Measurements from ENCODE around the gene BGN.

The BGN gene

GRCh38 chrX:153523269-153523668 is 28.5 kb downstream of the BGN start:
- in situ Hi-C loops (cut with HindIII; ENCODE audit: low sequenced_read_pairs), result no loop called here

- in situ Hi-C loops (cut with HindIII; ENCODE audit: low sequenced_read_pairs), result no loop called here
These were observed 29.5 kb downstream of the BGN start for GRCh38 chrX:153524234-153524633.

GRCh38 chrX:153525451-153525850 is 30.7 kb downstream of the BGN start:
- in situ Hi-C loops (cut with HindIII; ENCODE audit: low sequenced_read_pairs), result no loop called here

- in situ Hi-C loops (cut with HindIII; ENCODE audit: low sequenced_read_pairs), result no loop called here
These were observed 31.3 kb downstream of the BGN start for GRCh38 chrX:153526042-153526441.

- in situ Hi-C loops (cut with HindIII; ENCODE audit: low sequenced_read_pairs), result no loop called here
These were observed 32.0 kb downstream of the BGN start for GRCh38 chrX:153526801-153527200.

GRCh38 chrX:153527208-153527607 is 32.4 kb downstream of the BGN start:
- in situ Hi-C loops (cut with HindIII; ENCODE audit: low sequenced_read_pairs), result no loop called here

GRCh38 chrX:153530411-153531129 is 35.8 kb downstream of the BGN start:
- in situ Hi-C loops (cut with HindIII; ENCODE audit: low sequenced_read_pairs), result no loop called here

GRCh38 chrX:153533091-153533490 is 38.3 kb downstream of the BGN start:
- in situ Hi-C loops (cut with HindIII; ENCODE audit: low sequenced_read_pairs), result no loop called here

DNA sequence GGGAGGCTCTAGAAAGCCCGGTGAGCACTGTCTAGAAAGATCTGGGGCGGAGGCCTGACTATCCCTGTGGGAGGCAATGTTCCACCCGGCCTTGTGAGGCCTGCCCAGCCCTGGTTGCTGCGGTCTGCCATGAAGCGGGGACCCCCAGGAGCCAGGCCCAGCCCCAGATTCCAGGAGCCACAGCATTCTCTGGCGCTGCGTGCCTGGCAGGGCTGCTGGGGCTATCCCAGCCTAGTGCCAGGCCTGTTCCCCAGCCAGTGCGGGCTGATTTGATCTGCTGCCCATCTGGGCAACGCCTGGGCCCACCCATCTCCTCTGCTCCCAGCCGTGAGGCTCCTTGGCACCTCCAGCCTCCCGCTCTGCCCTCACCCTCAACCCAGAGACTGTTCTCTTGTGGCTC is 42.3 kb downstream of the BGN start:
- in situ Hi-C loops (cut with HindIII; ENCODE audit: low sequenced_read_pairs), result loop anchor here (5.0 kb wide), 1 partner anchor 60 kb away; no protein-coding TSS in a partner anchor

DNA sequence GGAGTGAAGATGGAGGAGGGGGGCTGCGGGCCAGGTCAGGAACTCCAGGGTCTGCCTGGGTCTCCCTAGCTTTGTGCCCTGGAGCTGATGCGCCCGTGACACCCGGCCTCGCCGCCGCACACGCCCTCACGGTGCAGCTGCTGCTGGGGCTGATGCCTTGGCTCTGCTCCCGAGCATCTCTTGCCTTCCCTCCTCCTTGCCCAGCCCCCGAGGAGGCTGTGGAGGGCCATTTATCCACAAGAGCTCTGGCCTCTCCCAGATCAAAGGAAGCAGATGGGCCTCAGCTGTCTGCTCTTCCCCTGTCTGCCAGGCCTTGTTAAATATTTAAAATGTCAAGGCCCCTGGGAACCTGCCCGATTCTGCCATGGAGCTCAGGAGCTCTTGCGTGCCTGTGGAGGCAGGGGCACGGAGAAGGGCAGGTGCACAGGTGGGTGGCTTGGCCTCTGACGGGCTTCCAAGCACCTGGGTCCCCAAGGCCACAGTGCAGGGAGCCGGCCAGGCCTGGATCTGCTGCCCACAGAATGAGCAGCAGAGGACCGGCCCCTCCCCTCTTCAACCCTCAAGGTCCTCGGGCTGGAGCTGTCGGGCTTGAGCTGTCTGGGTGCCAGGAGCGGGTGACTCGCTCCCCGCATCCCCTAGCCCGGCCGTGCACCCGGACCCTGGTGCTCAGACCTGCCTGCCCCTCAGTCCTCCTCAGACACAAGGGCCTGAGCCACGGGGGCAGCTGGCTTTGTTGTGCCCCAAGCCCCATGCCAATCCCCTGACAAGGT is 42.9 kb downstream of the BGN start:
- in situ Hi-C loops (cut with HindIII; ENCODE audit: low sequenced_read_pairs), result loop anchor here (5.0 kb wide), 1 partner anchor 60 kb away; no protein-coding TSS in a partner anchor

DNA sequence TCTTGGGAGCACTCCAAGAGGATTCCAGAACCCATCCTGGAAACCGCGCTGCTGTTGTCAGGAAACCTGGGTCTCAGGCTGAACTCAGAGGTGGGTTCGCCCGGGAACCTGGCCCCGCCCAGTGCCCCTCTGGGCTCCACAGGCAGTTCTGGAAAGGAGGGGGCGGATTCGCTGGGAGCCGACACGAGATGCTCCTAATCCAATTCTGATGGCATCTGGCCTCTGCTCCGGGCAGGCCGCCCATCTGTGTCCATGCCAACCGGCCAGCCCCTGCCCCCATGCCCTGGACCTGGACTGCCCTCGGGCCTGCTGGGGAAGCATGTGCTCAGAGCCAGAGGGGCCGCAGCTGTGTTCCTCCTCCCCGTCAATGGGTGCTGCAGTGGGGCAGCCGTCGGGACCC is 43.6 kb downstream of the BGN start:
- in situ Hi-C loops (cut with HindIII; ENCODE audit: low sequenced_read_pairs), result loop anchor here (5.0 kb wide), 1 partner anchor 61 kb away; no protein-coding TSS in a partner anchor

DNA sequence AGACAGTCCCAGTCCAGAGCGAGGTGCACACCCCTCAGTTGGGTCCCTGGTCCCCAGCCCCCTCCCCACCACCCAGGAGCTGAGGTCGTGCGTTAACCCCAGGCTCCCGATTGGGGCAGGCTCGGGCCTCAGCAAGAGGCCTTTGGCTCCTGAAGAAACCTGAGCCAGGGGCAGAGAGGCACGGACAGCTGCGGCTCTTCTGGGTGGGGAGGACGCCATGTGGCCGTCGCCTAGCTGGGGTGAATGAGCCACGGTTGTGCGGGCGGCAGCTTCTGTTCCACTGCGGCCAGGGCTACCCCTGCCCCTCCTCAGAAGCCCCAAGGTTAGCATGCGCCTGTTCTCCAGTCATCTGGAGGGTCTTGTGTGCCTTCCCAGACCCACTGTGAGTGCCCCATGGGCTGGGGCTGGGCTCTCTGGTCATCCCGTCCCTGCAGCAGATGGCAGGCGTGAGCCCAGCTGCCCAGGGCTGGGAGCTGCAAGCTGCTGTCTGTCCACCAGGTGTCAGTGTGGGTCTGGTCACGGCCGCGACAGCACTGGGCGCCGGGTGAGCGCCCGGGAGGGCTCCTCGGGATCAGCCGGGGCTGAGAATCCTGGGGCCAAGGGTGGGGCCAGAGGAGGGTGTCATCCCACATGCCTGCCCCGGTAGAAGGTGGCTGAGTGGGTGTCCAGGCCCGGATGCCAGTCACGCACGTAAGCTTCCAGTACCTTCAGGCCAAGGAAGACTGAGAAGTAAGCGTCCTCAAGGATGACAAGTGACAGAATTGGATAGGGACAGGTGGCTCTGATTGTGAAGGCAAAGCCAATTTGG is 44.6 kb downstream of the BGN start:
- in situ Hi-C loops (cut with HindIII; ENCODE audit: low sequenced_read_pairs), result loop anchor here (5.0 kb wide), 1 partner anchor 62 kb away; no protein-coding TSS in a partner anchor

DNA sequence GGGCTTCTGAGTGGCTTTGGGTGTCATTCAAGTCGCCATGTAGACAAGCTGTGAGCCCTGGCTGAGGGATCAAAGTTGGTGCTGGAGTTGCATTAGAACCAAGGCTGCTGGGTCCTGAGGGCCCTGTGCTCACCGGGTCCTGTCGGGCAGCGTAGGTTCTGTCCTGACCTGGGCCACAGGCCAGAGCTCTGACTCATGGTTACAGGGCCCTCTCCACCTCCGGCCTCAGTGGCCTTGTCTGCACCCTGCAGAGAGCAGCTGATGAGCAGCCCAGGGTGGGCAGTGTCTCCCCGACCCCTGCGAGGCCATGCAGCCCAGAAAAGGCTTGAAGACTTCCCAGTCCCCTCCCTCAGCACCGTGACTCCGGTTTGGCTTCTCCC is 45.2 kb downstream of the BGN start:
- in situ Hi-C loops (cut with HindIII; ENCODE audit: low sequenced_read_pairs), result loop anchor here (5.0 kb wide), 1 partner anchor 63 kb away; no protein-coding TSS in a partner anchor

GRCh38 chrX:153544727-153545126 is 49.9 kb downstream of the BGN start:
- in situ Hi-C loops (cut with HindIII; ENCODE audit: low sequenced_read_pairs), result loop anchor here (5.0 kb wide), 1 partner anchor 38 kb away; no protein-coding TSS in a partner anchor

- in situ Hi-C loops (cut with HindIII; ENCODE audit: low sequenced_read_pairs), result loop anchor here (5.0 kb wide), 1 partner anchor 36 kb away; no protein-coding TSS in a partner anchor
These were observed 51.6 kb downstream of the BGN start for GRCh38 chrX:153546386-153546785.

- in situ Hi-C loops (cut with HindIII; ENCODE audit: low sequenced_read_pairs), result loop anchor here (5.0 kb wide), 1 partner anchor 35 kb away; no protein-coding TSS in a partner anchor
These were observed 52.4 kb downstream of the BGN start for GRCh38 chrX:153547195-153547594.

DNA sequence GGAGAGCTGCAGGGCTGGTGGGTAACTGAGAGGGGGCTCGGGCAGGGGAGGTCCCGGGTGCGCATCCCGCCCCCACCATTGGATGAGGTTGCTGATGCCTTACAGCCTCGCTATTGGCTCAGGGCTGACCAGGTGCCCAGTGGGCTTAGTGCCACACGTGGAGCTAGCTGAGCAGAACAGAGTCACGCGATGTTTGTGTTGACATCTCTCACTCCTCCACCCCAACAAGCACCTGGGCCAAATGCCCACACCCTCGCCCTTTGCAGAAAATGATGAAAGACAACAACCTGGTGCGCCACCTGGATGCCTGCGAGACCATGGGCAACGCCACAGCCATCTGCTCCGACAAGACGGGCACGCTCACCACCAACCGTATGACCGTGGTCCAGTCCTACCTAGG is 54.5 kb downstream of the BGN start:
- in situ Hi-C loops (cut with HindIII; ENCODE audit: low sequenced_read_pairs), result loop anchor here (5.0 kb wide), 1 partner anchor 33 kb away; no protein-coding TSS in a partner anchor

- in situ Hi-C loops (cut with HindIII; ENCODE audit: low sequenced_read_pairs), result loop anchor here (5.0 kb wide), 2 partner anchors 32 to 107 kb away; no protein-coding TSS in a partner anchor
These were observed 55.0 kb downstream of the BGN start for GRCh38 chrX:153549807-153550206.

DNA sequence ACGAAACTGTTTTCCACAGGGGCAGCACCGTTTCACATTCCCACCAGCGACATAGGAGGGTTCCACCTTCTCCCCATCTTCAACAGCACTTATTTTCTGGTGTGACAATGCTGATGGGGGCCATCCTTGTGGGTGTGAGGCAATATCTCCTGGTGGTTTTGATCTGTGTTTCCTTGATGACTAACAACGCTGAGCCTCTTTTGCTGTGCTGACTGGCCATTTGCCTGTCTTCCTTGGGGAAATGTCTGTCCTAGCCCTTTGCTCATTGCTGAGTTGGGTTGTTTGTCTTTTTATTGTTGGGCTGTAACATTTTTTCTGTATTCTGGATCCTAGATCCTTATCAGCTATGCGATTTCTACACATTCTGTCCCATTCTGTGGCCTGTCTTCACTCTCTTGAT is 56.4 kb downstream of the BGN start:
- in situ Hi-C loops (cut with HindIII; ENCODE audit: low sequenced_read_pairs), result loop anchor here (5.0 kb wide), 1 partner anchor 106 kb away; no protein-coding TSS in a partner anchor

- in situ Hi-C loops (cut with HindIII; ENCODE audit: low sequenced_read_pairs), result loop anchor here (5.0 kb wide), 1 partner anchor 103 kb away; no protein-coding TSS in a partner anchor
These were observed 59.9 kb downstream of the BGN start for GRCh38 chrX:153554519-153555167.

All from endothelial cell of hepatic sinusoid (primary cell).